HG03439 (cell line): ENCODE data around the gene EPHB6.

ENCODE experiments used
- ATAC-seq: cut with Tn5 transposase; IDR thresholded peaks from one replicate; pipeline ENCODE4 v1.9.1; 2021; ENCODE audit warnings: mild to moderate bottlenecking, moderate library complexity; ENCODE audit not compliant: unreplicated experiment

EPHB6 gene

DNA sequence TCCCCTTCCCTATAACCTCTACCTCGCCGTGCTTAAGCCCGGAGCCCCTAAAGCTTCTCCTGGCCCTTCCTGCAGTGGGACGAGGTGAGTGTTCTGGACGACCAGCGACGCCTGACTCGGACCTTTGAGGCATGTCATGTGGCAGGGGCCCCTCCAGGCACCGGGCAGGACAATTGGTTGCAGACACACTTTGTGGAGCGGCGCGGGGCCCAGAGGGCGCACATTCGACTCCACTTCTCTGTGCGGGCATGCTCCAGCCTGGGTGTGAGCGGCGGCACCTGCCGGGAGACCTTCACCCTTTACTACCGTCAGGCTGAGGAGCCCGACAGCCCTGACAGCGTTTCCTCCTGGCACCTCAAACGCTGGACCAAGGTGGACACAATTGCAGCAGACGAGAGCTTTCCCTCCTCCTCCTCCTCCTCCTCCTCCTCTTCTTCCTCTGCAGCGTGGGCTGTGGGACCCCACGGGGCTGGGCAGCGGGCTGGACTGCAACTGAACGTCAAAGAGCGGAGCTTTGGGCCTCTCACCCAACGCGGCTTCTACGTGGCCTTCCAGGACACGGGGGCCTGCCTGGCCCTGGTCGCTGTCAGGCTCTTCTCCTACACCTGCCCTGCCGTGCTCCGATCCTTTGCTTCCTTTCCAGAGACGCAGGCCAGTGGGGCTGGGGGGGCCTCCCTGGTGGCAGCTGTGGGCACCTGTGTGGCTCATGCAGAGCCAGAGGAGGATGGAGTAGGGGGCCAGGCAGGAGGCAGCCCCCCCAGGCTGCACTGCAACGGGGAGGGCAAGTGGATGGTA, 9.2 kb downstream of the EPHB6 start:
- no peak for ATAC-seq

DNA sequence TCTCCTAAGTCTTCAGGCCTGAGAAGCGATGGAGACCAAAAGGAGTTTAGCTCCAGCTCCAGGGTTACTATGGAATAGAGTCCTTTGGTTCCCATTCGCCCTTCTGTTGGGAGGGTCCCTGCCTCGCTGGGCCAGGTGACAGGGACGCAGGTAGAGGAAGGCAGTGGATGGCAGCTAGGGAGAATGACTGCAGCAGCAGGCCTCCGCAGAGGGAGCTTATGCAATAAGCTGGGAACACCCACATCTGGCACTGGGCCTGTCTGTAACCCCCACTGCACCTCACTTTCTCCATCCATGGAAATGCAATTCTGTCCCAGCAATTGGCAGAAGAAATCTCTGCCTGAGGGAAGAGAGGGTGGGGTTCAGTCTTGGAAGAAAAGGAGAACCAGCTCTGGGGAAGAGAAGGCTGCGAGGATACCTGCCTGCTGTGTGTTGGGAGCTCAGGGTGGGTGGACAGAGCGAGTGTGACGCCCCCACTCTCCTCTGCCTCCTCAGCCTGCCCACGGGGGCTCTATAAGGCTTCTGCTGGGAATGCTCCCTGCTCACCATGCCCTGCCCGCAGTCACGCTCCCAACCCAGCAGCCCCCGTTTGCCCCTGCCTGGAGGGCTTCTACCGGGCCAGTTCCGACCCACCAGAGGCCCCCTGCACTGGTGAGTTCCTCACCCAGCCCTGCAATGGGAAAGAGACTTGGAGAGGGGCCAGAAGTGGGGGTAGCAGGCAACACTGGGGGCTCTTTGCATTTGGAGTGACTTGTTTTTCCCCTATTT, 10.3 kb downstream of the EPHB6 start:
- no peak for ATAC-seq

DNA sequence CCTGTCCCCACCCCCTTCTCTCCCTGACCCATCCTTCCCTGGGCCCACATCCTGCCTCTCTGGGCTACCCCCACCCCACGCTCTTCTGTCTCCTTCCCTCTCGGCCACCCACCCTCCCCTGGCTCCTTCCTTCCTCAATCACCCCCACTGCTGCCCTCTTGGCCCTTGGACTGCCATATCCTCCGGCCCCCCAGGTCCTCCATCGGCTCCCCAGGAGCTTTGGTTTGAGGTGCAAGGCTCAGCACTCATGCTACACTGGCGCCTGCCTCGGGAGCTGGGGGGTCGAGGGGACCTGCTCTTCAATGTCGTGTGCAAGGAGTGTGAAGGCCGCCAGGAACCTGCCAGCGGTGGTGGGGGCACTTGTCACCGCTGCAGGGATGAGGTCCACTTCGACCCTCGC, 10.9 kb downstream of the EPHB6 start:
- ATAC-seq: no peak

DNA sequence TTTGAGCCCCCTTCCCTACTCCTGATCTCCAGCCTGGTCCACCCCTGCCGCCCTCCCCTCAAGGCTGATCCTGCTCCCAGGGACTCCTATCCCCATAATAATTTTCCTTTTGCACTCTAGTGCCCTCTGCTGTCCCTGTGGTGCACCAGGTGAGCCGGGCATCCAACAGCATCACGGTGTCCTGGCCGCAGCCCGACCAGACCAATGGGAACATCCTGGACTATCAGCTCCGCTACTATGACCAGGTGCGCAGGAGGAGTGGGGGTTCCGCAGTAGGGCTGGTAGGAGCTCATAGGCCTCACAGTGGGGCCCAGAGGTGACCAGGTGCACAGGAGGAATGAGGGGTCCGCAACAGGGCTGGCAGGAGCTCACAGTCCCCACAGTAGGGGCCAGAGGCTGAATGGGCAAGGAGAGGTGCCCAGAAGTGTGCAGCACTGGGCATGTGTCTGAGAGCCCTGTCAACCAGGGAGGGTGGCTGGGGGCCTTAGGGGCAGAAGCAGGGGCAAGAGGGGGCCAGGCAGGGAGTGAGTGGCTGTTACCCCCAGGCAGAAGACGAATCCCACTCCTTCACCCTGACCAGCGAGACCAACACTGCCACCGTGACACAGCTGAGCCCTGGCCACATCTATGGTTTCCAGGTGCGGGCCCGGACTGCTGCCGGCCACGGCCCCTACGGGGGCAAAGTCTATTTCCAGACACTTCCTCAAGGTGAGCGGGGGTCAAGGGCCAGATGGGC, 11.7 kb downstream of the EPHB6 start:
- ATAC-seq: no peak

DNA sequence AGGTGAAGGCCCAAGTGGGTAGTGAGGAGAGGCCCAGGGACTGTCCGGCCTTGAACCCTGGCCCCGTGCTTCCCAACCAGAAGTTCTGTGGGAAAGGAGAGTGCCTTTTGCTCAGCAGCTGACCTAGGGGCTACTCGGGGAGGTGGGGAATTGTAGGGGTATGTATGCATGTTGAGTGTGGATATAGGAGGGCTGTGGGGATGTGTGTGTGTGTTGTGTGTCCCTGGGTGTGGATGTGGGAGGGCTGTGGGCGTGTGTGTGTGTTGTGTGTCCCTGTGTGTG, 12.2 kb downstream of the EPHB6 start:
- no peak for ATAC-seq

DNA sequence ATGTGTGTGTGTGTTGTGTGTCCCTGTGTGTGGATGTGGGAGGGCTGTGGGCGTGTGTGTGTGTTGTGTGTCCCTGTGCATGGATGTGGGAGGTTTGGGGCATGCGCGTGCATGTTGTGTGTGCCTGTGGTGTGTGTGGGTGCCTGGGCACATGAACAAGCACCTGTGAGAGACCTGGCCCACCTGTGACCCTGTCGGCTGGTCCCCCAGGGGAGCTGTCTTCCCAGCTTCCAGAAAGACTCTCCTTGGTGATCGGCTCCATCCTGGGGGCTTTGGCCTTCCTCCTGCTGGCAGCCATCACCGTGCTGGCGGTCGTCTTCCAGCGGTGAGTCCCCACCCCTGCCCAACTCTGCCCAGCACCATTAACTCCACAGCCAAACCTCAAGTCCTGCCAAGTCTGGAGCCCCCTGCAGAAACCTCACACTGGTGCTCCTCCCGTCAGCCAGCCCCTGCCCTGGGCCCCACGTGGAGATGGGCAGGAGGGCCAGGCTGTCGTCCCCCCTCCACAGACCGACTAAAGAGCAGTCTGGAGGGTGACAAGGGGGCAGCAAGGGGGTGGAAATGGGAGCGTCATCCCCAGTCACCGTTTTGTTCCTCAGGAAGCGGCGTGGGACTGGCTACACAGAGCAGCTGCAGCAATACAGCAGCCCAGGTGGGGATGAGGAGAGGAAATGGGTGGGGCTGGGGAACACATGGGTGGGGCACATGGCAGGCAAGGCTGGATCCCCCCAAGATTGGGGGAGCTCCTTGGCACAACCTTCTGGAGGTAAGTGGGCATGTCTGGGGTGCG, 12.7 kb downstream of the EPHB6 start:
- ATAC-seq: no peak

DNA sequence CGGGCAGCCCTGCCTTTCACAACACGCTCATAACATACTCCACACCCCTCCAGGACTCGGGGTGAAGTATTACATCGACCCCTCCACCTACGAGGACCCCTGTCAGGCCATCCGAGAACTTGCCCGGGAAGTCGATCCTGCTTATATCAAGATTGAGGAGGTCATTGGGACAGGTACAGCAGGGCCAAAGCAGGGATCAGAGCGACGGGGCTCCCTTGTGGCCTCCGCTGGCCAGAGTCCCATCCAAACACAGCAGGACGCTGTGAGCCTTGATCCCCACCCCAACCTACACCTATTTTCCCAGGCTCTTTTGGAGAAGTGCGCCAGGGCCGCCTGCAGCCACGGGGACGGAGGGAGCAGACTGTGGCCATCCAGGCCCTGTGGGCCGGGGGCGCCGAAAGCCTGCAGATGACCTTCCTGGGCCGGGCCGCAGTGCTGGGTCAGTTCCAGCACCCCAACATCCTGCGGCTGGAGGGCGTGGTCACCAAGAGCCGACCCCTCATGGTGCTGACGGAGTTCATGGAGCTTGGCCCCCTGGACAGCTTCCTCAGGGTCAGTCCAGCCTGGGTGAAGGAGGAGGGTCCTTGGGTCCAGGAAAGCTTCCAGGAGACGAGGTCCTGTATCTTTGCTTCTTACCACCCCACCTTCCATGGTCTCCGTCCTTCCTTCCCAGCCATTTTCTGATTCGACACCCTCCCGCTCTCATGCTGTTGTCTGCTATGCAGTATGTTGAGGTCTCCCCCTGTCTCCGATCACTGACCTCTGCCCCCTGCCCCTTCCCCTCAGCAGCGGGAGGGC, 13.5 kb downstream of the EPHB6 start:
- ATAC-seq: no peak

DNA sequence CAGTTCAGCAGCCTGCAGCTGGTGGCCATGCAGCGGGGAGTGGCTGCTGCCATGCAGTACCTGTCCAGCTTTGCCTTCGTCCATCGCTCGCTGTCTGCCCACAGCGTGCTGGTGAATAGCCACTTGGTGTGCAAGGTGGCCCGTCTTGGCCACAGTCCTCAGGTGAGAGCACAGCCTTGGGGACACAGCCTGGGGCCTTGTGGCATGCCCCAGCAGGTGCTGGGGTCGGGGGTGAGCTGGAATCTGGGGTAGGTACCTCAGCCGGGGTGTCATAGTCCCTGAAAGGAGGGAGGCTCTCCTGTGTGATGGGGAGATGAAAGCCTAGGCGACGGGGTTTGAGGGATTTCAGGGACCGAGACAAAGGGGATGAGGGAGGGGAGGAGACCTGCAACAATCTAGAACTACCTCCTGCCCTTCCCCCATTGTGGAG, 14.1 kb downstream of the EPHB6 start:
- ATAC-seq: no peak

DNA sequence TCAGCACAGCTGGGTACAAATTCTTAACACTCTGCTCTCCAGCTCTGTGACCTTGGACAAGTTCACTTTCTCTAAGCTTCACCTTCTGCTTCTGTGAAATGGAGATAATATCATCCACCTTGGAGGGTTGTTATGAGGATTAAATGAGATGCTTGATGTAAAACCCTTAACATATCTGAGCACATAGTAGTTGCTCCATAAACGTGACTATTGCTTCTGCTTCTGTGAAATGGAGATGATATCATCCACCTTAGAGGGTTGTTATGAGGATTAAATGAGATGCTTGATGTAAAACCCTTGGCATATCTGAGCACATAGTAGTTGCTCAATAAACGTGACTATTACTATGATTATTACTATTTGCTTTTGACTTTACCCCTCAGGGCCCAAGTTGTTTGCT, 14.6 kb downstream of the EPHB6 start:
- ATAC-seq: no peak

DNA sequence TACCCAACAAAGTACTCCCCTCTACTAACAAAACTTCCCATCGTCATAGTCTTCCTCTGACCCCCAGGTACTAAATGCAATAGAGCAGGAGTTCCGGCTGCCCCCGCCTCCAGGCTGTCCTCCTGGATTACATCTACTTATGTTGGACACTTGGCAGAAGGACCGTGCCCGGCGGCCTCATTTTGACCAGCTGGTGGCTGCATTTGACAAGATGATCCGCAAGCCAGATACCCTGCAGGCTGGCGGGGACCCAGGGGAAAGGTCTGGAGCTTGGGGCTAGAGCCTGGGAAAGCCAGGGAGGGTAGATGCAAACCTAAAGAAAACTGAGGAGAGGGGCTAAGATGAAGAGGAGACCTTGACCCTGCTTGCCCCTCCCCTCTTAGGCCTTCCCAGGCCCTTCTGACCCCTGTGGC, 15.3 kb downstream of the EPHB6 start:
- no peak for ATAC-seq

DNA sequence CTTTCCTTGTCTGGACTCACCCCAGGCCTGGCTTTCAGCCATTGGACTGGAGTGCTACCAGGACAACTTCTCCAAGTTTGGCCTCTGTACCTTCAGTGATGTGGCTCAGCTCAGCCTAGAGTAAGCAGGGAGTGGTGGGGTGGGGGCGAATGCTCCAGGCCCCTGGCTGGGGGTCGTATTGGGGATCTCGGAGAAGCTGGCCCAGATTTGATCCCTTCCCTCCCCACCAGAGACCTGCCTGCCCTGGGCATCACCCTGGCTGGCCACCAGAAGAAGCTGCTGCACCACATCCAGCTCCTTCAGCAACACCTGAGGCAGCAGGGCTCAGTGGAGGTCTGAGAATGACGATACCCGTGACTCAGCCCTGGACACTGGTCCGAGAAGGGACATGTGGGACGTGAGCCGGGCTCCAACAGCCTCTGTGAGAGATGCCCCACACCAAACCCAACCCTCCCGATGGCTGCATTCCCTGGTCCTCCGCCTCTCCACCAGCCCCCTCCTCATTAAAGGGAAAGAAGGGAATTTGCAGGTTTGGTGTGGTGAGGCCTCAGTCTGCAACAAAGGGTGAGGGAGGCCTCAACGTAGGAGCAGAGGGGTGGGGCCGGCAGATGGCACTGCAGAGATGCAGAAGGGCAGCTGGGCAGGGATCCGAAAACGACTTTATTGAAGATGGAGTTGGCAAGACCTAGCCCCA, 15.8 kb downstream of the EPHB6 start:
- ATAC-seq: no peak

DNA sequence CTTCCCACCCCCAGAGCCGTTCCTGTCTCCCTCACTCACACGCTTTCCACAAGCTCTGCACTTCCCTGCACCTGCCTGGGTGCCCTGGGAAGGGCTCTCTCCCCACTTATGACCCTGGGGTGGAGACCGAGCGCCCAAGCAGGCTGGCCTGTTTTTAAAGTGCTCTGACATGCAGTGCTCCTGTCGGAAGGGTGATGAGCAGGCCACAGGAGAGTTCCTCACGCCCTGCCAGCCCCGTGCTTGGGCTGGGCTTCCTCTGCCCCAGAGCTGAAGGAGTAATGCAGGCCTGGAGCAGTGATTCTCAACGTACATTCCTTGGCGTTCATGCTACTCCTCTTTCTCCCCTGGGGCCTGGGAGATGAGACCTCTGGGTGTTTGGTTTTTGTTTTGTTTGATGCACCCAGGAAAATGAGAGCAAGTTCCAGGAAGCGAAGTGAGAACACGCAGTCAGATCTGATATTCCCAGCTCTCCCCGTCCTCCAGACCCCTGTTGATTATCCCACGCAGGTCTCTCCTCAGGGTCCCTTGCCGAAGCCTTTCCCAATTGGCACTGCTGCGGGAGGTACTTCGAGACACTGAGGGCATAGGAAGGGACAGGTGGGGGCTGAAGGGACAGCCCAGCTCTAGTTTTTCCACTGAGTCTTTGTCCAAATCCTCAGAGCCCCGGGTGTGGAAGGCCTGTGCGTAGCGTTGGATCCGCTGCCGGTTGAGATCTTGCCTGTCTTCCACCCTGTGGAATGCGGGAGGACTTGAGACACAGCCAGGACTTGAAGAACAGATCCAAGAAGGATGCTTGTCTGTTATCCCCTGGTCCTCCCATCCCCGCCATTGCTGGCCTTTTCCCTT, 16.6 kb downstream of the EPHB6 start:
- ATAC-seq: no peak

DNA sequence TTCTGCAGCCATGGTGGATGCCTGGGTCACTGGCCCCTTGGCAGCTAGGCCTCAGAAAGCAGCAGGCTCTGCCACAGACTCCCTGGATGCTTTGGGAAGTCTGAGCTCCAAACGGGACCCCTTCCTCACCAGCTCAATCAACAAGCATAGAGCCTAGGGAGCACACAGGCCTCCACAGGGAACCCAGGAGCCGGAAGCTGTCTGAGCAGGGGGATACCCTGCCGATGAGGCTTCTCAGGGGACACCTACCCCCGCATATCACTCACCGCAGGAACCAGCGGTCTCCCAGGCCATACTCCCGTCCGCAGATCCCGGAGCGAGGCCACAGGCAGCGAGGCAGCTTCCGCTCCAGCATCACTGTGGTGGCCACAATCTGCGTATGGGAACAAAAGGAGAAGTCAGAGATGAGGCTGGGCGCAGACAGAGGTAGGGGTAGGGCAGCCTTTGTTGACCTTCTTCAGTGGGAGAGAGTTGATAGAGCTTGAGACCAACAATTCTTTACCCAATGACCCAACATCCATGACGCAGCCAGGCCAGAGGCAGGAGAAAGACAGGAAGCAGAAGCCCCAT, 17.3 kb downstream of the EPHB6 start:
- ATAC-seq: no peak

DNA sequence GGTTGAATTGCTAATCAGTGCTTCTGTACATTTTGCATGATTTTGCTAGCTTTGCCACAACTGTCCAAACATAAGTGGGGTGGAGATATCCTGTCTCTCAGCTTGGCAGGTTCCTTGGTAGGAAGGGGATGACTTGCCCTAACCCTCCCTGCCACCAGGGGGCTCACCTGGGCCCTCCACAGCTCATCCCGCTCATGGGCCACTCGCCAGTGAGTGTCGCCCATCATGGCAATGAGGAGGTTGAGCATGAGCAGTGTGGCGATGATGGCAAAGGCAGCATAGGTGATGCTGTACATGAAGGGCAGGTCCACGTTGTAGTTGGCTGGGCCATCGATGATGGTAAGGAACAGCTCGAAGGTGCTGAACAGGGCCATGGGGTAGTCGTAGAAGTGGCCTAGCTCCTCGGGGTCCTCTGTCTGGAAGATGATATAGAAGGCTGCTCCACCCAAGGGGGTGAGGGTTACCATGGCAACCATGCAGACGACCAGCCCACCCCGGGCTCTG, 18.5 kb downstream of the EPHB6 start:
- peak; percentile 72 for ATAC-seq

DNA sequence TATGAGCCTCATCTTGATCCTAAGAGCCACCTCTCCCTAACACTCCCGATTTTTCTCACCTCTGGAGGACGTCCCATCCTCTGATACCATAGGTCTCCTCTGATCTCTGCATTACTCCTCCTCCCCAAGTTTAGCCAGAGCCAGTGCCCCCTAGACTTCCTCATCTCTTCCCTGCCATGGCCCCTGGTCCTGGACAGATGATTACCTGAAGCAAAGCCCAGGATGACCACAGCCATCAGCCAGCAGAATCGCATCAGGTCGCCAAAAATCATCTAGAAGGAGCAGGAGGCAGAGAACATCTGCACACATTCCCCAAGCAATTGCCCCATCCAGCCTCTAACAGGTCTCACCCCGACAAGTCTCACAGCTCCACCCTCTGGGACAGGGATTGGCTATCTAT, 19.0 kb downstream of the EPHB6 start:
- ATAC-seq: no peak

DNA sequence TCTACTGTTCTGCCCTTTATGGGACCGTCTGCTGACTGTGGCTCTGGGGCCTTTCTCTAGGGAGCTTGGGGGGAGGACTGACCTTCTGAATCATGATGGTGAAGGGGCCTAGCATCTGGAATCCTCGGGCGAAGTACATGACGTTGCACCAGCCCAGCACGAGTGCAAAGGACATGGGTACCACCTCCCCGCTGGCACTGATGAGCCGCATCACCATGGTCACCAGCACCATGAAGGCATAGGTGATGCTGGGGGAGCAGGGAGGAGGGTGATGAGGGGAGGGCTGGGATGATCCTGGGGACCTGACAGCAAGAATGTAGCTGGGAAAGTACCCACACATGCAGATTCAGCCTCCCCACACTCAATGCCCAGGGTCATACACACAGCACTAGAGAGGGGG, 19.5 kb downstream of the EPHB6 start:
- no peak for ATAC-seq

DNA sequence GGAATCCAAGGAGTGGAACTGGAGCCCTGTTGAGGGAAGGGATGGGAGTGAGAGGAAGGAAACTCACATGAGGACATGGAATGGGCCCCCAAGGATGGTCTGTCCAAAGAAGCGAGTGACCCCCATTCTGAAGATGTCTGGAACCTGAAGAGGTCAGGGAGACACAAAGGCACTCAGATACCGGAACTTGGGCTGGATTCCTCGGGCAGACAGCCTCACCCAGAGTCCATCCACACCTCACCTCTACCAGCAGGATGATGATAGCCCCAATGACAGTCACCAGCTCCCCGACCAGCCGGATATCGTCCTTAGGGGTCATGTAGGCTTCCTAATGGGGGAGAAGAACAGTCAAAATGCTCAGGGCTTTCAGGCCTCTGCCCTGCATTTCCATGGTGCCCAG, 20.0 kb downstream of the EPHB6 start:
- no peak for ATAC-seq

DNA sequence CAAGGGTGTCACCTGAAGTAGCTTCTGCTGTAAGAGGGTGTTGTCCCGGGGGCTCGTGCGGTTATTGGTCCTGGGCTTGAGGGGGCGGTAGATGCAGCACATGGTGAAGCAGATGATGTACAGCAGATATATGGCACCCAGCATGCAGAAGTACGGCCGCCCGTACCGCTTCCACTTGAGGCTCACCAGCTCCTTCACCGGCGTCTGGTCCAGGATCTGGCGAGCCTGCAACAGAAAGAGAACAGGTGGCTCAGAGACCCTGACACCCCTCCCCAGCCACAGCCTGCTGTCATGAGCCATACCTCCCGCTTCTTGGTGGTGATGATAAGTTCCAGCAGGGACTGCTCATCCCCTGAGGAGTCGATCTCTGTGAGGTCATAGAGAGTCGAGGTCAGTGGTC, 20.6 kb downstream of the EPHB6 start:
- no peak for ATAC-seq
